HepG2 (cell line): ENCODE data around the gene CPM. TPM values are rescaled to one million over a fixed set of nuclear protein-coding genes. Genes with fewer than 3 reads are reported as not detected.

ENCODE experiments used
- BHLHE40 ChIP-seq: IDR thresholded peaks from 2 replicates; pipeline ENCODE4 v1.6.1; 2011; ENCODE audit warnings: low read length, improper control_type of control experiment
- CREB1 ChIP-seq, 2 experiments: fragments of 450-650 bp in 1 of 2; IDR thresholded peaks; 2 replicates each; pipeline ENCODE4 v1.6.1; 2016 to 2017; ENCODE audit warnings: control low read depth in 1 of 2, mild to moderate bottlenecking in 1 of 2, missing compliant biosample characterization in 1 of 2, missing genetic modification characterization in 1 of 2
- RARG ChIP-seq: sonication (generic); formaldehyde crosslinking; IDR thresholded peaks from 2 replicates; pipeline ENCODE4 v1.4.0; 2020; ENCODE audit warnings: low read depth, mild to moderate bottlenecking, missing genetic modification reagents
- SOX6 ChIP-seq, 2 experiments: fragments of 450-650 bp in 1 of 2; sonication (generic) in 1 of 2; formaldehyde crosslinking in 1 of 2; IDR thresholded peaks; 2 replicates each; pipeline versions ENCODE4 v1.4.0 to v1.6.1; 2017 to 2020; ENCODE audit warnings: antibody characterized with exemption in 1 of 2, mild to moderate bottlenecking in 1 of 2, missing genetic modification reagents in 1 of 2
- ZBTB42 ChIP-seq: sonication (generic); formaldehyde crosslinking; IDR thresholded peaks from 2 replicates; pipeline ENCODE4 v1.5.0; 2020; ENCODE audit warnings: mild to moderate bottlenecking, missing genetic modification reagents
- ZNF598 ChIP-seq: sonication (generic); formaldehyde crosslinking; IDR thresholded peaks from 2 replicates; pipeline ENCODE4 v1.5.1; 2020; ENCODE audit warnings: mild to moderate bottlenecking, missing genetic modification reagents, borderline replicate concordance
- ZNF713 ChIP-seq: sonication (generic); formaldehyde crosslinking; IDR thresholded peaks from 2 replicates; pipeline ENCODE4 v1.4.0; 2020; ENCODE audit warnings: mild to moderate bottlenecking, missing genetic modification reagents
- ZNF850 ChIP-seq: sonication (generic); formaldehyde crosslinking; conservative IDR thresholded peaks from 2 replicates; pipeline ENCODE4 v1.9.0; 2021; ENCODE audit warnings: mild to moderate bottlenecking, missing genetic modification reagents
- ZSCAN21 ChIP-seq: sonication (generic); formaldehyde crosslinking; IDR thresholded peaks from 2 replicates; pipeline ENCODE4 v1.8.0; 2022; ENCODE audit warnings: mild to moderate bottlenecking, missing genetic modification reagents, moderate library complexity, borderline replicate concordance
- ZSCAN29 ChIP-seq: sonication (generic); formaldehyde crosslinking; conservative IDR thresholded peaks from 2 replicates; pipeline ENCODE4 v1.4.0; 2020; ENCODE audit warnings: mild to moderate bottlenecking, missing genetic modification reagents
- ZSCAN9 ChIP-seq: IDR thresholded peaks from 2 replicates; pipeline ENCODE4 v1.6.1; 2016; ENCODE audit warnings: borderline replicate concordance
- polyA plus RNA-seq, 8 experiments: library from polyadenylated mRNA; depleted of rRNA in 3 of 8; stranded (reverse) in 7 of 8; unstranded in 1 of 8; fragments of >200 nt; fragmentation: Illumina TruSeq in 4 of 8; extraction: Trizol in 4 of 8; gene quantifications; 2 replicates each; pipeline versions ENCODE4 v1.2.1 to v1.2.3, GENCODE V29; 2011 to 2016; ENCODE audit warnings: low read depth in 4 of 8, missing spikeins in 1 of 8, mixed read lengths in 1 of 8; ENCODE audit not compliant: insufficient read depth in 1 of 8
- total RNA-seq, 5 experiments: library from RNA; depleted of rRNA; stranded (reverse); fragments of >200 nt; fragmentation: Illumina TruSeq; extraction: Trizol; gene quantifications; 2 replicates each; pipeline ENCODE4 v1.2.3, GENCODE V29; 2016; ENCODE audit warnings: low read depth in 1 of 5
- TF ChIP-seq, protein P1 (sequence below): sonication (generic); formaldehyde crosslinking; conservative IDR thresholded peaks from 2 replicates; pipeline ENCODE4 v1.4.0; 2020; ENCODE audit warnings: missing genetic modification reagents
- TF ChIP-seq, protein P2 (sequence below): sonication (generic); formaldehyde crosslinking; IDR thresholded peaks from 2 replicates; pipeline ENCODE4 v1.8.0; 2022; ENCODE audit warnings: mild to moderate bottlenecking, missing genetic modification reagents, borderline replicate concordance
- TF ChIP-seq, protein P3 (sequence below): sonication (generic); formaldehyde crosslinking; IDR thresholded peaks from 2 replicates; pipeline ENCODE4 v1.4.0; 2020; ENCODE audit warnings: mild to moderate bottlenecking, missing genetic modification reagents
- TF ChIP-seq, protein P4 (sequence below): sonication (generic); formaldehyde crosslinking; IDR thresholded peaks from 2 replicates; pipeline ENCODE4 v1.5.0; 2020; ENCODE audit warnings: missing genetic modification reagents, mild to moderate bottlenecking, borderline replicate concordance

The CPM gene
- total and polyA plus RNA-seq, 2 of the 13 experiments (the other 11 are each of a cell fraction or from before 2014, with no cell fraction given) = not detected

GRCh38 chr12:68807576-68808387 is 125.2 kb downstream of the CPM start, which contains the start of gene MDM2 (continued):
- TF ChIP-seq, protein P1, sequence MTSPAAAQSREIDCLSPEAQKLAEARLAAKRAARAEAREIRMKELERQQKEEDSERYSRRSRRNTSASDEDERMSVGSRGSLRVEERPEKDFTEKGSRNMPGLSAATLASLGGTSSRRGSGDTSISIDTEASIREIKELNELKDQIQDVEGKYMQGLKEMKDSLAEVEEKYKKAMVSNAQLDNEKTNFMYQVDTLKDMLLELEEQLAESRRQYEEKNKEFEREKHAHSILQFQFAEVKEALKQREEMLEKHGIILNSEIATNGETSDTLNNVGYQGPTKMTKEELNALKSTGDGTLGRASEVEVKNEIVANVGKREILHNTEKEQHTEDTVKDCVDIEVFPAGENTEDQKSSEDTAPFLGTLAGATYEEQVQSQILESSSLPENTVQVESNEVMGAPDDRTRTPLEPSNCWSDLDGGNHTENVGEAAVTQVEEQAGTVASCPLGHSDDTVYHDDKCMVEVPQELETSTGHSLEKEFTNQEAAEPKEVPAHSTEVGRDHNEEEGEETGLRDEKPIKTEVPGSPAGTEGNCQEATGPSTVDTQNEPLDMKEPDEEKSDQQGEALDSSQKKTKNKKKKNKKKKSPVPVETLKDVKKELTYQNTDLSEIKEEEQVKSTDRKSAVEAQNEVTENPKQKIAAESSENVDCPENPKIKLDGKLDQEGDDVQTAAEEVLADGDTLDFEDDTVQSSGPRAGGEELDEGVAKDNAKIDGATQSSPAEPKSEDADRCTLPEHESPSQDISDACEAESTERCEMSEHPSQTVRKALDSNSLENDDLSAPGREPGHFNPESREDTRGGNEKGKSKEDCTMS (CRISPR knock-in tag) = no peak
- TF ChIP-seq SOX6 (IDR thresholded peaks at IDR 0.05) (no peak), SOX6 (CRISPR knock-in tag; IDR thresholded peaks at IDR 0.05) (peak; percentile 73), ZNF850 (CRISPR knock-in tag) (0 out of 2 replicates have a peak, but pooled peaks have one; percentile 38), ZSCAN9 (CRISPR knock-in tag) (no peak), ZBTB42 (CRISPR knock-in tag) (no peak), CREB1 (IDR thresholded peaks at IDR 0.05) (peak; percentile 40; the same call in 1 of the 2 replicates), CREB1 (CRISPR knock-in tag; IDR thresholded peaks at IDR 0.05) (no peak), RARG (CRISPR knock-in tag) (no peak), ZNF598 (CRISPR knock-in tag) (peak; percentile 66; the same call in 1 of the 2 replicates), ZNF713 (CRISPR knock-in tag) (no peak), ZSCAN21 (no peak), ZSCAN29 (CRISPR knock-in tag) (peak; percentile 76; the same call in 1 of the 2 replicates), BHLHE40 (no peak)
- TF ChIP-seq, protein P2, sequence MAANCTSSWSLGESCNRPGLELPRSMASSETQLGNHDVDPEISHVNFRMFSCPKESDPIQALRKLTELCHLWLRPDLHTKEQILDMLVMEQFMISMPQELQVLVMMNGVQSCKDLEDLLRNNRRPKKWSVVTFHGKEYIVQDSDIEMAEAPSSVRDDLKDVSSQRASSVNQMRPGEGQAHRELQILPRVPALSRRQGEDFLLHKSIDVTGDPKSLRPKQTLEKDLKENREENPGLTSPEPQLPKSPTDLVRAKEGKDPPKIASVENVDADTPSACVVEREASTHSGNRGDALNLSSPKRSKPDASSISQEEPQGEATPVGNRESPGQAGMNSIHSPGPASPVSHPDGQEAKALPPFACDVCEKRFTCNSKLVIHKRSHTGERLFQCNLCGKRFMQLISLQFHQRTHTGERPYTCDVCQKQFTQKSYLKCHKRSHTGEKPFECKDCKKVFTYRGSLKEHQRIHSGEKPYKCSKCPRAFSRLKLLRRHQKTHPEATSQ = no peak
- TF ChIP-seq, protein P3, sequence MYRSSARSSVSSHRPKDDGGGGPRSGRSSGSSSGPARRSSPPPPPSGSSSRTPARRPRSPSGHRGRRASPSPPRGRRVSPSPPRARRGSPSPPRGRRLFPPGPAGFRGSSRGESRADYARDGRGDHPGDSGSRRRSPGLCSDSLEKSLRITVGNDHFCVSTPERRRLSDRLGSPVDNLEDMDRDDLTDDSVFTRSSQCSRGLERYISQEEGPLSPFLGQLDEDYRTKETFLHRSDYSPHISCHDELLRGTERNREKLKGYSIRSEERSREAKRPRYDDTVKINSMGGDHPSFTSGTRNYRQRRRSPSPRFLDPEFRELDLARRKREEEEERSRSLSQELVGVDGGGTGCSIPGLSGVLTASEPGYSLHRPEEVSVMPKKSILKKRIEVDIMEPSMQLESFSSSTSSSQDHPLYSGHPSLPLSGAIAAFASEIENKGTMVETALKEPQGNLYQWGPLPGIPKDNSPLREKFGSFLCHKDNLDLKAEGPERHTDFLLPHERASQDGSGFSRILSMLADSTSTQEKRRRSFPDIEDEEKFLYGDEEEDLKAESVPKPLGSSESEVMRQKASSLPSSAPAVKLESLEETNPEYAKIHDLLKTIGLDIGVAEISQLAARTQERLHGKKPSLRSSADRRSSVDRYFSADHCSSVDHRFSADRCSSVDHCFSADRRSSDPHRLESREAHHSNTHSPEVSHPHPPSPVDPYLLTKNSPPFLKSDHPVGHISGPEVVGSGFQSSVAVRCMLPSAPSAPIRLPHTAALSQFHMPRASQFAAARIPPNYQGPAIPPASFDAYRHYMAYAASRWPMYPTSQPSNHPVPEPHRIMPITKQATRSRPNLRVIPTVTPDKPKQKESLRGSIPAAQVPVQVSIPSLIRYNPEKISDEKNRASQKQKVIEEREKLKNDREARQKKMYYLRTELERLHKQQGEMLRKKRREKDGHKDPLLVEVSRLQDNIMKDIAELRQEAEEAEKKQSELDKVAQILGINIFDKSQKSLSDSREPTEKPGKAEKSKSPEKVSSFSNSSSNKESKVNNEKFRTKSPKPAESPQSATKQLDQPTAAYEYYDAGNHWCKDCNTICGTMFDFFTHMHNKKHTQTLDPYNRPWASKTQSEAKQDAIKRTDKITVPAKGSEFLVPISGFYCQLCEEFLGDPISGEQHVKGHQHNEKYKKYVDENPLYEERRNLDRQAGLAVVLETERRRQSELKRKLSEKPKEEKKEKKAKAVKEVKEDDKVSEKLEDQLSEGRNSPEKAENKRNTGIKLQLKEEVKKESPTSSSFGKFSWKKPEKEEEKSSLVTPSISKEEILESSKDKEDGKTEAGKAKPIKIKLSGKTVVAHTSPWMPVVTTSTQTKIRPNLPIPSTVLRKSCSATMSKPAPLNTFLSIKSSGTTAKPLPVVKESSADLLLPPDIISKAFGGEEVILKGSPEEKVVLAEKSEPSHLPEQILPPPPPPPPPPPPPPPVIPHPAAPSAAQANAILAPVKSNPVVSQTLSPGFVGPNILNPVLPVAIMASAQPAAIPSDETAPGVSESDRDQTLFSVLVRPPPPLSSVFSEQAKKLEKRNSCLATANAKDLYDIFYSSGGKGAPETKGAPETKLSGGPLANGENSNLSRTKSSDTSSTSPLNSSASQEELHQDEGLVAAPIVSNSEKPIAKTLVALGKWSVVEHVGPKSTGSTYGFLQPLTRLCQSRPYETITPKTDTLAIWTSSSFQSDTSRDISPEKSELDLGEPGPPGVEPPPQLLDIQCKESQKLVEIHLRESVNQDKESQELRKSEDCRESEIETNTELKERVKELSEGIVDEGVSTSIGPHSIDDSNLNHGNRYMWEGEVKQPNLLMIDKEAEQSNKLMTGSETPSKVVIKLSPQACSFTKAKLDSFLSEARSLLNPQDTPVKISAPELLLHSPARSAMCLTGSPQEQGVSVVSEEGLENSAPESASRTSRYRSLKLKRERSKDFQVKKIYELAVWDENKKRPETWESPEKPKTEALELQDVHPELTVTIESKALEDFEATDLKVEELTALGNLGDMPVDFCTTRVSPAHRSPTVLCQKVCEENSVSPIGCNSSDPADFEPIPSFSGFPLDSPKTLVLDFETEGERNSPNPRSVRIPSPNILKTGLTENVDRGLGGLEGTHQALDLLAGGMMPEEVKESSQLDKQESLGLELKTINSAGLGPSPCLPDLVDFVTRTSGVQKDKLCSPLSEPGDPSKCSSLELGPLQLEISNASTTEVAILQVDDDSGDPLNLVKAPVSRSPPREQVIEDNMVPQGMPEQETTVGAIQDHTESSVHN (CRISPR knock-in tag) = 0 out of 2 replicates have a peak, but pooled peaks have one; percentile 46
- TF ChIP-seq, protein P4, sequence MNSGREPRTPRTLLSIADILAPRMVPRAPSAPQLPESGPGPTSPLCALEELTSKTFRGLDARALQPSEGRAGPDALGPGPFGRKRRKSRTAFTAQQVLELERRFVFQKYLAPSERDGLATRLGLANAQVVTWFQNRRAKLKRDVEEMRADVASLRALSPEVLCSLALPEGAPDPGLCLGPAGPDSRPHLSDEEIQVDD = peak; percentile 59; the same call in 1 of the 2 replicates
